SU-DHL-6 (cell line): ENCODE results near the gene ARFGAP3.

Experiments
- H2AFZ ChIP-seq: fragments of 200-600 bp; sonication (generic); 2 replicates; pipeline ENCODE4 v1.6.1; 2014; ENCODE audit warnings: low read depth, mild to moderate bottlenecking, moderate library complexity, mixed read lengths, antibody characterized with exemption, low read length; ENCODE audit not compliant: severe bottlenecking
- H3F3A ChIP-seq: fragments of 200-600 bp; shearing (Covaris generic); 2 replicates; pipeline ENCODE4 v1.6.0; 2016; ENCODE audit warnings: antibody characterized with exemption, mild to moderate bottlenecking; ENCODE audit not compliant: insufficient read depth
- H3K27ac ChIP-seq: fragments of 200-600 bp; sonication (generic); 2 replicates; pipeline ENCODE4 v1.5.1; 2016; ENCODE audit warnings: low read depth, mild to moderate bottlenecking, low read length, moderate library complexity, mixed read lengths
- H3K27me3 ChIP-seq: fragments of 200-600 bp; sonication (generic), shearing (Covaris generic); 2 replicates; pipeline ENCODE4 v1.6.0; 2014; ENCODE audit warnings: mild to moderate bottlenecking, low read length
- H3K36me3 ChIP-seq: fragments of 200-600 bp; sonication (generic); 2 replicates; pipeline ENCODE4 v1.6.1; 2014; ENCODE audit warnings: mild to moderate bottlenecking, low read length, mixed read lengths
- H3K4me2 ChIP-seq: fragments of 300-600, 200-600 bp; shearing (Covaris generic), sonication (generic); 2 replicates; pipeline ENCODE4 v1.6.0; 2014; ENCODE audit warnings: low read length, low read depth, mild to moderate bottlenecking; ENCODE audit not compliant: poor library complexity, severe bottlenecking
- H3K4me3 ChIP-seq: fragments of 200-600 bp; sonication (generic); 2 replicates; pipeline ENCODE4 v1.5.1; 2014; ENCODE audit warnings: antibody characterized with exemption, low read length, mild to moderate bottlenecking, mixed read lengths; ENCODE audit not compliant: insufficient read depth, poor library complexity, severe bottlenecking
- H3K79me2 ChIP-seq: fragments of 200-600 bp; sonication (generic); 2 replicates; pipeline ENCODE4 v1.6.1; 2014; ENCODE audit warnings: mild to moderate bottlenecking, low read length, moderate library complexity; ENCODE audit not compliant: insufficient read depth
- H3K9ac ChIP-seq: fragments of 200-600 bp; sonication (generic); 2 replicates; pipeline ENCODE4 v1.7.0; 2014; ENCODE audit warnings: mild to moderate bottlenecking, low read length
- H3K9me2 ChIP-seq: fragments of 200-600 bp; sonication (generic); replicated peaks from 2 replicates; pipeline ENCODE4 v1.6.1; 2014; ENCODE audit warnings: low read length; ENCODE audit not compliant: insufficient read depth
- H3K9me3 ChIP-seq: fragments of 200-600 bp; sonication (generic); 2 replicates; pipeline ENCODE4 v1.6.1; 2014; ENCODE audit warnings: low read length, mixed read lengths; ENCODE audit not compliant: insufficient read depth
- H4K20me1 ChIP-seq: fragments of 200-600 bp; sonication (generic); 2 replicates; pipeline ENCODE4 v1.6.1; 2014; ENCODE audit warnings: low read depth, mild to moderate bottlenecking, antibody characterized with exemption, low read length, moderate library complexity, mixed read lengths
- CTCF ChIP-seq: fragments of 200-600 bp; sonication (generic); IDR thresholded peaks from one replicate; pipeline ENCODE4 v1.5.1; 2017; ENCODE audit warnings: antibody characterized with exemption, mild to moderate bottlenecking, low read length, moderate library complexity; ENCODE audit not compliant: insufficient read depth, poor library complexity, severe bottlenecking
- EZH2phosphoT487 ChIP-seq: fragments of 200-600 bp; sonication (generic), shearing (Covaris generic); conservative IDR thresholded peaks from 2 replicates; pipeline ENCODE4 v1.6.1; 2018; ENCODE audit warnings: mild to moderate bottlenecking, antibody characterized with exemption, low read length, moderate library complexity, mixed read lengths

Gene ARFGAP3

GRCh38 chr22:42837556-42837955, 19.5 kb downstream of the ARFGAP3 start:
- Histone ChIP-seq H3K9me3 (no peaks in the 10 kb centered on the region), H3K27me3 (no peaks in the 10 kb centered on the region), H3K9me2 (no peaks in the 10 kb centered on the region), H3K36me3 (no peaks in the 10 kb centered on the region), H3F3A (no peaks in the 10 kb centered on the region), H3K9ac (no peak overlapping the region), H3K27ac (no peak overlapping the region), H4K20me1 (no peaks in the 10 kb centered on the region), H3K4me2 (no peak overlapping the region), H3K4me3 (no peak overlapping the region), H3K79me2 (no peaks in the 10 kb centered on the region), H2AFZ (no peak overlapping the region)
- no peak for TF ChIP-seq EZH2phosphoT487

GRCh38 chr22:42836026-42836425, 21.0 kb downstream of the ARFGAP3 start:
- Histone ChIP-seq H2AFZ (no peak overlapping the region), H3K4me2 (no peak overlapping the region), H3K27me3 (no peaks in the 10 kb centered on the region), H3K4me3 (no peak overlapping the region), H3K9ac (no peak overlapping the region), H4K20me1 (no peaks in the 10 kb centered on the region), H3K9me2 (no peaks in the 10 kb centered on the region), H3K79me2 (no peaks in the 10 kb centered on the region), H3K9me3 (no peaks in the 10 kb centered on the region), H3F3A (no peaks in the 10 kb centered on the region), H3K27ac (no peak overlapping the region), H3K36me3 (no peaks in the 10 kb centered on the region)
- no peak for TF ChIP-seq EZH2phosphoT487
- no peak for TF ChIP-seq CTCF

GRCh38 chr22:42834177-42834949, 22.7 kb downstream of the ARFGAP3 start:
- Histone ChIP-seq H3K9me2 (no peaks in the 10 kb centered on the region), H3K4me3 (no peak overlapping the region), H4K20me1 (no peaks in the 10 kb centered on the region), H3F3A (no peaks in the 10 kb centered on the region), H3K79me2 (no peaks in the 10 kb centered on the region), H3K27ac (no peak overlapping the region), H3K9me3 (no peaks in the 10 kb centered on the region), H2AFZ (no peak overlapping the region), H3K9ac (no peak overlapping the region), H3K27me3 (no peaks in the 10 kb centered on the region), H3K36me3 (no peaks in the 10 kb centered on the region), H3K4me2 (no peak overlapping the region)
- TF ChIP-seq EZH2phosphoT487 (no peak), CTCF (no peak)

- no peak for TF ChIP-seq CTCF
- TF ChIP-seq EZH2phosphoT487, result no peak
- Histone ChIP-seq H3K9ac (no peak overlapping the region), H3K4me2 (no peak overlapping the region)
These were observed 24.0 kb downstream of the ARFGAP3 start for GRCh38 chr22:42833104-42833503.

More at GRCh38 chr22:42833104-42833503, 24.0 kb downstream of the ARFGAP3 start:
- no peaks in the 10 kb centered on the region for H3K9me3 ChIP-seq
- no peaks in the 10 kb centered on the region for H3F3A ChIP-seq
- no peaks in the 10 kb centered on the region for H3K79me2 ChIP-seq
- no peak overlapping the region for H2AFZ ChIP-seq
- no peaks in the 10 kb centered on the region for H3K9me2 ChIP-seq
- H3K27me3 ChIP-seq, result no peaks in the 10 kb centered on the region
- H4K20me1 ChIP-seq, result no peaks in the 10 kb centered on the region
- no peak overlapping the region for H3K4me3 ChIP-seq
- no peak overlapping the region for H3K27ac ChIP-seq
- H3K36me3 ChIP-seq, result no peaks in the 10 kb centered on the region
